SK-N-SH treated with all-trans-retinoic acid at 6 μM for 48 hours (cell line): ENCODE measurements around the gene MMP27.

Source experiments
- ATAC-seq: fragments of 200-7000 bp; cut with Tn5 transposase; 3 replicates; pipeline ENCODE4 v1.9.1; 2020; ENCODE audit warnings: mild to moderate bottlenecking, moderate library complexity
- ARNTL ChIP-seq: fragments of 450-650 bp; formaldehyde crosslinking; IDR thresholded peaks from 2 replicates; pipeline ENCODE4 v1.5.0; 2020; ENCODE audit warnings: low read depth, mild to moderate bottlenecking, moderate library complexity, borderline replicate concordance
- BACH2 ChIP-seq: fragments of 250-450 bp; sonication (Bioruptor Pico); IDR thresholded peaks from 2 replicates; pipeline ENCODE4 v1.9.0; 2021; ENCODE audit warnings: mild to moderate bottlenecking, borderline replicate concordance
- ESRRG ChIP-seq: fragments of 250-450 bp; sonication (Bioruptor Pico); IDR thresholded peaks from 2 replicates; pipeline ENCODE4 v1.6.1; 2021; ENCODE audit warnings: mild to moderate bottlenecking
- GLIS3 ChIP-seq: fragments of 250-450 bp; sonication (Bioruptor Pico); IDR thresholded peaks from 2 replicates; pipeline ENCODE4 v1.5.0; 2020; ENCODE audit warnings: mild to moderate bottlenecking, moderate library complexity
- ISL1 ChIP-seq: fragments of 250-450 bp; sonication (Bioruptor Pico); IDR thresholded peaks from 2 replicates; pipeline ENCODE4 v2.1.2; 2022; ENCODE audit warnings: mild to moderate bottlenecking, moderate library complexity
- OSR1 ChIP-seq: fragments of 250-450 bp; sonication (Bioruptor Pico); IDR thresholded peaks from 2 replicates; pipeline ENCODE4 v1.8.0; 2022; ENCODE audit warnings: moderate library complexity, mild to moderate bottlenecking, inconsistent platforms
- PPARA ChIP-seq: fragments of 250-450 bp; sonication (Bioruptor Pico); IDR thresholded peaks from 2 replicates; pipeline ENCODE4 v1.5.0; 2020; ENCODE audit warnings: mild to moderate bottlenecking, borderline replicate concordance
- RARB ChIP-seq: fragments of 250-450 bp; sonication (Bioruptor Pico); IDR thresholded peaks from 2 replicates; pipeline ENCODE4 v1.8.0; 2021; ENCODE audit warnings: mild to moderate bottlenecking, moderate library complexity
- SNAI2 ChIP-seq: fragments of 250-450 bp; sonication (Bioruptor Pico); IDR thresholded peaks from 2 replicates; pipeline ENCODE4 v1.5.0; 2020; ENCODE audit warnings: mild to moderate bottlenecking, moderate library complexity
- TCF4 ChIP-seq: fragments of 250-450 bp; sonication (Bioruptor Pico); IDR thresholded peaks from 2 replicates; pipeline ENCODE4 v1.8.0; 2021; ENCODE audit warnings: mild to moderate bottlenecking, moderate library complexity, borderline replicate concordance
- TOX ChIP-seq: fragments of 250-450 bp; sonication (Bioruptor Pico); IDR thresholded peaks from 2 replicates; pipeline ENCODE4 v1.8.0; 2021; ENCODE audit warnings: mild to moderate bottlenecking, moderate library complexity, borderline replicate concordance
- ZC3H10 ChIP-seq: fragments of 250-450 bp; sonication (Bioruptor Pico); IDR thresholded peaks from 2 replicates; pipeline ENCODE4 v1.5.1; 2021; ENCODE audit warnings: mild to moderate bottlenecking, moderate library complexity
- ZFP3 ChIP-seq: fragments of 250-450 bp; sonication (Bioruptor Pico); IDR thresholded peaks from 2 replicates; pipeline ENCODE4 v1.5.0; 2020; ENCODE audit warnings: mild to moderate bottlenecking, moderate library complexity
- ZFP30 ChIP-seq: fragments of 450-650 bp; formaldehyde crosslinking; IDR thresholded peaks from 2 replicates; pipeline ENCODE4 v1.5.0; 2022; ENCODE audit warnings: mild to moderate bottlenecking, moderate library complexity
- ZNF565 ChIP-seq: fragments of 450-650 bp; formaldehyde crosslinking; conservative IDR thresholded peaks from 2 replicates; pipeline ENCODE4 v1.5.0; 2020; ENCODE audit warnings: low read depth, mild to moderate bottlenecking, moderate library complexity
- ZNF70 ChIP-seq: fragments of 450-650 bp; formaldehyde crosslinking; IDR thresholded peaks from 2 replicates; pipeline ENCODE4 v1.5.0; 2020; ENCODE audit warnings: mild to moderate bottlenecking, moderate library complexity
- ZNF8 ChIP-seq: fragments of 450-650 bp; formaldehyde crosslinking; IDR thresholded peaks from 2 replicates; pipeline ENCODE4 v1.5.0; 2020; ENCODE audit warnings: mild to moderate bottlenecking, moderate library complexity
- TF ChIP-seq, protein P1 (sequence below): fragments of 250-450 bp; sonication (Bioruptor Pico); IDR thresholded peaks from 2 replicates; pipeline ENCODE4 v1.8.0; 2021; ENCODE audit warnings: low read depth, mild to moderate bottlenecking, moderate library complexity, borderline replicate concordance
- TF ChIP-seq, protein P2 (sequence below): fragments of 250-450 bp; sonication (Bioruptor Pico); IDR thresholded peaks from 2 replicates; pipeline ENCODE4 v1.5.1; 2020; ENCODE audit warnings: low read depth, mild to moderate bottlenecking, moderate library complexity
- TF ChIP-seq, protein P3 (sequence below): fragments of 250-450 bp; sonication (Bioruptor Pico); IDR thresholded peaks from 2 replicates; pipeline ENCODE4 v1.5.0; 2020; ENCODE audit warnings: mild to moderate bottlenecking, moderate library complexity
- TF ChIP-seq, protein P4 (sequence below): fragments of 250-450 bp; sonication (Bioruptor Pico); IDR thresholded peaks from 2 replicates; pipeline ENCODE4 v1.5.1; 2021; ENCODE audit warnings: mild to moderate bottlenecking, moderate library complexity
- TF ChIP-seq, protein P5 (sequence below): fragments of 250-450 bp; sonication (Bioruptor Pico); IDR thresholded peaks from 2 replicates; pipeline ENCODE4 v1.8.0; 2020; ENCODE audit warnings: mild to moderate bottlenecking, moderate library complexity, borderline replicate concordance

The MMP27 gene

DNA sequence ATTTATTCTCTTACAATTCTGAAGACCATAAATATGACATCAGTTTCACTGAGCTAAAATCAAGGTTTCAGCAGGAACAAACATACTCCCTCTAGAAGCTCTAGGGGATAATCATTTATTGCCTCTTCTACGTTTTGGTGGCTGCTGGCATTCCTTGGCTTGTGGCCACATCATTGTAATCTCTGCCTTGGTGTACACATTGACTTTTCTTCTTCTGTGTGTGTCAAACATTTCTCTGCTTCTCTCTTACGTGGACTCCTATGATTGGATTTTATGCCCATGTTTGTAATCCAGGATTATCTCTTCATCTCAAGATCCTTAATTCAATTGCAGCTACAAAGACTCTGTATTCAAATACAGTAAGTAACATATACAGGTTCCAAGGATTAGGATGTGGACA, 50.0 kb downstream of the MMP27 start:
- ATAC-seq: no peak
- TF ChIP-seq ZC3H10 (CRISPR knock-in tag) (no peak), TOX (no peak), TCF4 (no peak), GLIS3 (CRISPR knock-in tag) (no peak), BACH2 (no peak), SNAI2 (CRISPR knock-in tag) (no peak), ISL1 (CRISPR knock-in tag) (no peak), ZNF565 (CRISPR knock-in tag) (no peak), ZNF70 (no peak), PPARA (CRISPR knock-in tag) (no peak), ESRRG (CRISPR knock-in tag) (no peak), ARNTL (CRISPR knock-in tag) (no peak), ZFP30 (CRISPR knock-in tag) (no peak), ZFP3 (no peak)
- TF ChIP-seq, protein P1, sequence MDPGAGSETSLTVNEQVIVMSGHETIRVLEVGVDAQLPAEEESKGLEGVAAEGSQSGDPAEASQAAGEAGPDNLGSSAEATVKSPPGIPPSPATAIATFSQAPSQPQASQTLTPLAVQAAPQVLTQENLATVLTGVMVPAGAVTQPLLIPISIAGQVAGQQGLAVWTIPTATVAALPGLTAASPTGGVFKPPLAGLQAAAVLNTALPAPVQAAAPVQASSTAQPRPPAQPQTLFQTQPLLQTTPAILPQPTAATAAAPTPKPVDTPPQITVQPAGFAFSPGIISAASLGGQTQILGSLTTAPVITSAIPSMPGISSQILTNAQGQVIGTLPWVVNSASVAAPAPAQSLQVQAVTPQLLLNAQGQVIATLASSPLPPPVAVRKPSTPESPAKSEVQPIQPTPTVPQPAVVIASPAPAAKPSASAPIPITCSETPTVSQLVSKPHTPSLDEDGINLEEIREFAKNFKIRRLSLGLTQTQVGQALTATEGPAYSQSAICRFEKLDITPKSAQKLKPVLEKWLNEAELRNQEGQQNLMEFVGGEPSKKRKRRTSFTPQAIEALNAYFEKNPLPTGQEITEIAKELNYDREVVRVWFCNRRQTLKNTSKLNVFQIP (CRISPR knock-in tag): no peak
- TF ChIP-seq, protein P2, sequence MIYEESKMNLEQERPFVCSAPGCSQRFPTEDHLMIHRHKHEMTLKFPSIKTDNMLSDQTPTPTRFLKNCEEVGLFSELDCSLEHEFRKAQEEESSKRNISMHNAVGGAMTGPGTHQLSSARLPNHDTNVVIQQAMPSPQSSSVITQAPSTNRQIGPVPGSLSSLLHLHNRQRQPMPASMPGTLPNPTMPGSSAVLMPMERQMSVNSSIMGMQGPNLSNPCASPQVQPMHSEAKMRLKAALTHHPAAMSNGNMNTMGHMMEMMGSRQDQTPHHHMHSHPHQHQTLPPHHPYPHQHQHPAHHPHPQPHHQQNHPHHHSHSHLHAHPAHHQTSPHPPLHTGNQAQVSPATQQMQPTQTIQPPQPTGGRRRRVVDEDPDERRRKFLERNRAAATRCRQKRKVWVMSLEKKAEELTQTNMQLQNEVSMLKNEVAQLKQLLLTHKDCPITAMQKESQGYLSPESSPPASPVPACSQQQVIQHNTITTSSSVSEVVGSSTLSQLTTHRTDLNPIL (CRISPR knock-in tag): no peak
- TF ChIP-seq, protein P3, sequence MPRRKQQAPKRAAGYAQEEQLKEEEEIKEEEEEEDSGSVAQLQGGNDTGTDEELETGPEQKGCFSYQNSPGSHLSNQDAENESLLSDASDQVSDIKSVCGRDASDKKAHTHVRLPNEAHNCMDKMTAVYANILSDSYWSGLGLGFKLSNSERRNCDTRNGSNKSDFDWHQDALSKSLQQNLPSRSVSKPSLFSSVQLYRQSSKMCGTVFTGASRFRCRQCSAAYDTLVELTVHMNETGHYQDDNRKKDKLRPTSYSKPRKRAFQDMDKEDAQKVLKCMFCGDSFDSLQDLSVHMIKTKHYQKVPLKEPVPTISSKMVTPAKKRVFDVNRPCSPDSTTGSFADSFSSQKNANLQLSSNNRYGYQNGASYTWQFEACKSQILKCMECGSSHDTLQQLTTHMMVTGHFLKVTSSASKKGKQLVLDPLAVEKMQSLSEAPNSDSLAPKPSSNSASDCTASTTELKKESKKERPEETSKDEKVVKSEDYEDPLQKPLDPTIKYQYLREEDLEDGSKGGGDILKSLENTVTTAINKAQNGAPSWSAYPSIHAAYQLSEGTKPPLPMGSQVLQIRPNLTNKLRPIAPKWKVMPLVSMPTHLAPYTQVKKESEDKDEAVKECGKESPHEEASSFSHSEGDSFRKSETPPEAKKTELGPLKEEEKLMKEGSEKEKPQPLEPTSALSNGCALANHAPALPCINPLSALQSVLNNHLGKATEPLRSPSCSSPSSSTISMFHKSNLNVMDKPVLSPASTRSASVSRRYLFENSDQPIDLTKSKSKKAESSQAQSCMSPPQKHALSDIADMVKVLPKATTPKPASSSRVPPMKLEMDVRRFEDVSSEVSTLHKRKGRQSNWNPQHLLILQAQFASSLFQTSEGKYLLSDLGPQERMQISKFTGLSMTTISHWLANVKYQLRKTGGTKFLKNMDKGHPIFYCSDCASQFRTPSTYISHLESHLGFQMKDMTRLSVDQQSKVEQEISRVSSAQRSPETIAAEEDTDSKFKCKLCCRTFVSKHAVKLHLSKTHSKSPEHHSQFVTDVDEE (CRISPR knock-in tag): no peak
- TF ChIP-seq, protein P4, sequence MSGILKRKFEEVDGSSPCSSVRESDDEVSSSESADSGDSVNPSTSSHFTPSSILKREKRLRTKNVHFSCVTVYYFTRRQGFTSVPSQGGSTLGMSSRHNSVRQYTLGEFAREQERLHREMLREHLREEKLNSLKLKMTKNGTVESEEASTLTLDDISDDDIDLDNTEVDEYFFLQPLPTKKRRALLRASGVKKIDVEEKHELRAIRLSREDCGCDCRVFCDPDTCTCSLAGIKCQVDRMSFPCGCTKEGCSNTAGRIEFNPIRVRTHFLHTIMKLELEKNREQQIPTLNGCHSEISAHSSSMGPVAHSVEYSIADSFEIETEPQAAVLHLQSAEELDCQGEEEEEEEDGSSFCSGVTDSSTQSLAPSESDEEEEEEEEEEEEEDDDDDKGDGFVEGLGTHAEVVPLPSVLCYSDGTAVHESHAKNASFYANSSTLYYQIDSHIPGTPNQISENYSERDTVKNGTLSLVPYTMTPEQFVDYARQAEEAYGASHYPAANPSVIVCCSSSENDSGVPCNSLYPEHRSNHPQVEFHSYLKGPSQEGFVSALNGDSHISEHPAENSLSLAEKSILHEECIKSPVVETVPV (CRISPR knock-in tag): no peak

DNA sequence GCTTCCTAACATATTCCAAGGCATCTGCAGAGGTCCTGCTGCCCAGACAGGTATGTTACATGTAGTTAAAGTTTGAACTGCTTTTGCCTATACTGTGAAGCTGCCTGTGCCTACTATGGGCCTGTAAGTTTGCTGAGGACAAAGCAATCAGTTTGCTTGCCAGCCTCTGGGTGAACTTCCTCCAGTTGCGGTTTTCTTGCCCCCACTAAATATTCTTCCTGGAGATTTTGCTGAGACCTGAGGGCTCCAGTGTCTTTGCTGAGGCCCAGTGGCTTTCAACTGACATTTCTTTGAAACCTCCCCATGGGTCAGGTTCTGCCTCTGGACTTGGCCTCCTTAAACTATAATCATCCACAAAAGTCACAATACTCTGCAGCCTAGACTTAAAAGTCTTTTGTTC, 50.8 kb downstream of the MMP27 start:
- TF ChIP-seq ESRRG (CRISPR knock-in tag): no peak
- TF ChIP-seq RARB: no peak
- no peak for TF ChIP-seq ZNF565 (CRISPR knock-in tag)
- TF ChIP-seq ARNTL (CRISPR knock-in tag): no peak
- TF ChIP-seq BACH2: no peak

DNA sequence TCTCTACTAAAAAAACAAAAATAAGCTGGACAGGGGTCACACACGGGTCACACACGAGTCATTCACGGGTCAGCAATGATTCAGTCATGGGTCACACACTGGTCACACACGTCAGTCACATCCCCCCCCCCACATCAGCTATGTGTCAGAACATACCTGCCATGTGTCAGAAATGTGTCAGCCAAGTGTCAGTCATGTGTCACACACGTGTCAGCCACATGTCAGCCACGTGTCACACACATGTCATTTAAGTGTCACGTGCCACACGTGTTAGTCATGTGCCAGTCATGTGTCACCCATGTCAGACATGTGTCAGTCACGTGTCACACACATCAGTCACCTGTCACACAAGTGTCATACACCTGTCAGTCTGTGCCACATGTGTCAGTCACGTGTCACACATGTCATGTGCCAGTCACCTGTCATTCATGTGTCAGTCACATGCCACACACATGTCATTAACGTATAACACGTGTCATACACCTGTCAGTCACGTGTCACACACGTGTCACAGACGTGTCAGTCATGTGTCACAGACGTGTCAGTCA, 51.8 kb downstream of the MMP27 start:
- no peak for ATAC-seq
- no peak for TF ChIP-seq PPARA (CRISPR knock-in tag)
- TF ChIP-seq ARNTL (CRISPR knock-in tag): no peak
- no peak for TF ChIP-seq ZNF565 (CRISPR knock-in tag)
- no peak for TF ChIP-seq TOX
- TF ChIP-seq BACH2: no peak
- no peak for TF ChIP-seq ZNF70
- TF ChIP-seq, protein P5, sequence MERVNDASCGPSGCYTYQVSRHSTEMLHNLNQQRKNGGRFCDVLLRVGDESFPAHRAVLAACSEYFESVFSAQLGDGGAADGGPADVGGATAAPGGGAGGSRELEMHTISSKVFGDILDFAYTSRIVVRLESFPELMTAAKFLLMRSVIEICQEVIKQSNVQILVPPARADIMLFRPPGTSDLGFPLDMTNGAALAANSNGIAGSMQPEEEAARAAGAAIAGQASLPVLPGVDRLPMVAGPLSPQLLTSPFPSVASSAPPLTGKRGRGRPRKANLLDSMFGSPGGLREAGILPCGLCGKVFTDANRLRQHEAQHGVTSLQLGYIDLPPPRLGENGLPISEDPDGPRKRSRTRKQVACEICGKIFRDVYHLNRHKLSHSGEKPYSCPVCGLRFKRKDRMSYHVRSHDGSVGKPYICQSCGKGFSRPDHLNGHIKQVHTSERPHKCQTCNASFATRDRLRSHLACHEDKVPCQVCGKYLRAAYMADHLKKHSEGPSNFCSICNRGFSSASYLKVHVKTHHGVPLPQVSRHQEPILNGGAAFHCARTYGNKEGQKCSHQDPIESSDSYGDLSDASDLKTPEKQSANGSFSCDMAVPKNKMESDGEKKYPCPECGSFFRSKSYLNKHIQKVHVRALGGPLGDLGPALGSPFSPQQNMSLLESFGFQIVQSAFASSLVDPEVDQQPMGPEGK: no peak
- no peak for TF ChIP-seq ZFP30 (CRISPR knock-in tag)
- no peak for TF ChIP-seq TCF4
- TF ChIP-seq ZC3H10 (CRISPR knock-in tag): no peak
- TF ChIP-seq OSR1 (CRISPR knock-in tag): no peak
- TF ChIP-seq ZFP3: no peak
- TF ChIP-seq, protein P4 (CRISPR knock-in tag): no peak
- TF ChIP-seq, protein P1 (CRISPR knock-in tag): no peak
- no peak for TF ChIP-seq SNAI2 (CRISPR knock-in tag)
- TF ChIP-seq GLIS3 (CRISPR knock-in tag): no peak
- TF ChIP-seq ZNF8 (CRISPR knock-in tag): no peak

More for the DNA sequence above, 50.8 kb downstream of the MMP27 start:
- no peak for ATAC-seq
